Testis (tissue), 5 donors: ENCODE data around the gene NOTO. TPM values are rescaled to one million over a fixed set of nuclear protein-coding genes. Genes with fewer than 3 reads are reported as not detected.
"Not testable (repeated sequence)": the region's sequence is repeated elsewhere in the genome, so short reads cannot be mapped to it uniquely, and the experiment has no call there.

Experiments used
- DNase-seq: peaks from one replicate; pipeline ENCODE4 v3.0.0-alpha.2; 2019
- H3K27ac ChIP-seq, 2 donors: fragments of 200-600 bp; sonication (generic); one replicate each; pipeline ENCODE4 v1.5.1; 2019
- H3K27me3 ChIP-seq: fragments of 200-600 bp; sonication (generic); one replicate; pipeline ENCODE4 v1.5.1; 2019
- H3K36me3 ChIP-seq: fragments of 200-600 bp; sonication (generic); one replicate; pipeline ENCODE4 v1.5.1; 2017; ENCODE audit warnings: low read depth; ENCODE audit errors: missing control alignments
- H3K4me1 ChIP-seq: fragments of 200-600 bp; sonication (generic); one replicate; pipeline ENCODE4 v1.5.1; 2019
- H3K4me3 ChIP-seq, 2 donors: fragments of 200-600 bp; sonication (generic); one replicate each; pipeline ENCODE4 v1.5.1; 2017 to 2019
- H3K9me3 ChIP-seq: fragments of 200-600 bp; sonication (generic); one replicate; pipeline ENCODE4 v1.5.1; 2017
- CTCF ChIP-seq, 3 experiments: fragments of 450-650 bp in 2 of 3; fragments of 200-600 bp in 1 of 3; sonication (generic) in 1 of 3; IDR thresholded peaks; one replicate each; pipeline ENCODE4 v1.5.1; 2016 to 2019; ENCODE audit warnings: antibody characterized with exemption in 3 of 3, mild to moderate bottlenecking in 2 of 3, moderate library complexity in 1 of 3
- POLR2A ChIP-seq: fragments of 450-650 bp; IDR thresholded peaks from one replicate; pipeline ENCODE4 v1.6.1; 2017; ENCODE audit warnings: antibody characterized with exemption, mild to moderate bottlenecking, moderate library complexity
- WGBS, 2 donors: methylation state at CpG; one replicate each; pipeline ENCODE4 v1.1.5; 2018; 5-methylcytosine and 5-hydroxymethylcytosine counted together
- intact Hi-C: fragments of 100-400 bp; cut with DNase I; formaldehyde crosslinking; loops from one replicate; pipeline ENCODE4 v1.15.1; 2023; ENCODE audit warnings: low total_unique reads
- long read RNA-seq, 2 donors: transcript quantifications; one replicate each; lab custom pipeline, GENCODE V29; 2026
- polyA plus RNA-seq: library from polyadenylated mRNA; stranded (reverse); fragments of 350-450 nt; fragmentation: Illumina TruSeq; extraction: RNeasy Lipid Tissue Mini Kit (QIAGEN cat#74804); gene quantifications from one replicate; pipeline ENCODE4 v1.2.3, GENCODE V29; 2014; ENCODE audit warnings: low read depth, low replicate concordance; ENCODE audit not compliant: insufficient read depth
- total RNA-seq, 2 donors: library from RNA; depleted of rRNA; stranded (reverse); fragments of >200 nt; gene quantifications; one replicate each; pipeline ENCODE4 v1.2.3, GENCODE V29; 2016

Gene NOTO
- total RNA-seq (under 1 TPM; 0.37 to 0.63 TPM), polyA plus RNA-seq (not detected)
- long read RNA-seq, donor 1 = 0 reads
- long read RNA-seq, donor 2 = 0 reads

- Histone ChIP-seq H3K9me3 (no peaks in the 10 kb centered on the region), H3K27me3 (no peaks in the 10 kb centered on the region), H3K4me1 (peaks cover 7% of the 10 kb centered on the region), H3K27ac (no peak within 1 kb of the TSS), H3K36me3 (no peaks in the 10 kb centered on the region), H3K4me3 (peak within 1 kb of the TSS; percentile 9 to 34)
- intact Hi-C loops = no loop called here
- WGBS, 2 donors = 1 to 2% methylated on average over 41 to 80 of the region's 87 CpGs
- DNase-seq = peak; percentile 54
- TF ChIP-seq POLR2A = no peak
- no peak for TF ChIP-seq CTCF (IDR thresholded peaks at IDR 0.05)
Observed at GRCh38 chr2:73202156-73203054, at the start of gene NOTO. NOTO (plus strand) TSS chr2:73202574; CDS start chr2:73202667, 93 bp downstream.

DNA sequence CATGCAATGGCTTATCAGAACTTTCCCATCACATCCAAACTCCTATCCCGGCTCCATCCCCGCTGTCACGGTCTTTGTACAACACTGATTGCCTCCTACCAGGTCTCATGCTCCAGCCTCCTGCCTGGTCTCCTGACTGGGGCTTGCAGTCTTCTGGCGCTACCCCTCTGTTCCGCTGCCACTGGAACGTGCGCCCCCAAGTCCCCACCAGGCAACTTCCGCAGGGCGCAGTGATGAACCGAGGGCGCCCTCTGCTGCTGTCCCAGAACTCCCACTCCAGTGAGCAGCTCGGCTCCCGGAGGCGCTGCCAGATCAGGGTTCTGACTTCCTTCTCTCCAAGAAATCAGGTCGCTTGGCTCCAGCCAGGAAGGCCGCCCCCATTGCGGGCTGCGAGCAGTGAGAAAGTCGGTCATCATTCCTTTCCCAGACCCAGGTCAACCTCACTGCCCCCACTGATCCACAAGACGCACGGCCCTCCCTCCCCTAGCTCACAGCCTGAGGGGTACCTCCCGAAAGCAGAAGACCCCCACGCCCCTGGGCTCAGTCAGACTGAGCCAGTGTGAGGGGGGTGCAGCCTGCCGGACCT lies 45.7 kb upstream of the NOTO start:
- peak; percentile 72 for DNase-seq
- WGBS, 2 donors = 9 to 16% methylated on average over 7 to 24 of the region's 24 CpGs

DNA sequence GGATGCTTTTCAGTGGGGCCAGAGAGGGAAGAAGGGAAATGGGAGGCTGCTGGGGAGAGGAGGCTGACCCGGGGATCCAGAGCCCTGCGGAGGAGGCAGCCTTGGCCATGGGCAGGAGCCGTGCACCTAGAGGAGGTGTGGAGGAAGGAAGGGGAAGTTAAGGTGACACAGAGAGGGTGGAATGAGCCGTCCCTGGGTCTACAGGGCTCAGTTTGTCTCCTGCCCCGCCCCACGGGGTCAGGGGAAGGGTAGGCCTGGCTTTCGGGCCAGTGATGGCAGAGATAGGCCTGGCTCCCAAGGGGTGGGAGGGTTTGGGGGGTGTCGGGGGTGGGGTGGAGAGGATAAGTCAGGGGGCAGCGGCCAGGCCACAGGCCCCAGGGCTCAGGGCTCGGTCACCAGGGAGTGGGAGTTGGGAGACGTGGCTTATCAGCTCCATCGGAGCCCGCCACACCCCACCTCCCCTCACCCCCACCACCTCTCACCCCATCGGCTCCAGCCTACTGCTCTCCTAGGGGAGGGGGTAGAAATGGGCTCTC lies 39.5 kb upstream of the NOTO start:
- H3K9me3 ChIP-seq = no peaks in the 10 kb centered on the region
- DNase-seq = no peak
- 56% methylated on average over 12 to 14 of the region's 14 CpGs for WGBS, 2 donors
- intact Hi-C loops = loop anchor here (5.0 kb wide), 1 partner anchor 76 kb away; no protein-coding TSS in a partner anchor
- no peak overlapping the region for H3K27ac ChIP-seq
- no peaks in the 10 kb centered on the region for H3K27me3 ChIP-seq
- H3K4me3 ChIP-seq = no peak overlapping the region
- no peaks in the 10 kb centered on the region for H3K4me1 ChIP-seq
- TF ChIP-seq POLR2A (no peak), CTCF (IDR thresholded peaks at IDR 0.05) (no peak)
- H3K36me3 ChIP-seq = no peaks in the 10 kb centered on the region

More for the DNA sequence above, 45.7 kb upstream of the NOTO start:
- H3K4me1 ChIP-seq = peaks cover 5% of the 10 kb centered on the region
- H3K4me3 ChIP-seq = no peak overlapping the region
- H3K27me3 ChIP-seq = no peaks in the 10 kb centered on the region
- no peaks in the 10 kb centered on the region for H3K36me3 ChIP-seq
- H3K9me3 ChIP-seq = no peaks in the 10 kb centered on the region
- intact Hi-C loops = no loop called here
- TF ChIP-seq CTCF (IDR thresholded peaks at IDR 0.05) = peak; percentile 35 to 45 (median 35)
- TF ChIP-seq POLR2A = no peak
- H3K27ac ChIP-seq = no peak overlapping the region

DNA sequence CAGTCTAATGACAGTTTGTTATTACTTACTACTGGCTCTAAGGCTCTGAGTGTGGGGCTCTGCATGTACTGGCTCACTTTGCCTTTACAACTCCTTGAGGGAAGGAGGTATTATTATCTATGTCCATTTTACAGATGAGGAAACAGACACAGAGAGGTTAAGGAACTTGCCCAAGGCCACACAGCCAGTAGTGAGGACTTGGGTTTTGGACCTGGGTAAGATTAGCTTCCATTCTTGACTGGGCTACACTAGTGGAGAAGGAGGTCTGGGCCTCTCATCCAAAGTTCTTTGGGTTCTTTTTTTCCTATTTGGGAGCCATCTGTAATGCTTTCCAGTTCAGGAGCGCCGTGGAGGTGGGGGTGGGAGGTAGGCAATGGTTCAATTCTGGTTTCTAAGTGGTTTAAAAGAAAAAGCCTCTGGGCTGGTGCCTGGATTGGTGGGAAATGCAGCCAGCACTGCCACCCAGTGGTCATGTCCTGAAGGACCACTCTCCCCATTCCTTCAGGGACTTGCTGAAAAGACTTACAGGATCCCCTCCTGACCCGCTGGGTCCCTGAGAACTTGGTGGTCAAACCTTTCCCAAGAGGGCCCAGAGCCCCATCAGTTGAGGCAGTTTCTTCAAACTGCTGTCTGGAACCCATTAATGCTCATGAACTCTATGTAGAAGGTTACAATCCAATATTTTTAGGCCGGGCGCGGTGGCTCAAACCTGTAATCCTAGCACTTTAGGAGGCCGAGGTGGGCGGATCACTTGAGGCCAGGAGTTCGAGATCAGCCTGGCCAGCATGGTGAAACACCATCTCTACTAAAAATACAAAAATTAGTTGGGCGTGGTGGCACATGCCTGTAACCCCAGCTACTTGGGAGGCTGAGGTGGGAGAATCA lies 38.6 kb upstream of the NOTO start:
- H3K27ac ChIP-seq = no peak overlapping the region
- H3K4me1 ChIP-seq = no peaks in the 10 kb centered on the region
- no peak overlapping the region for H3K4me3 ChIP-seq
- H3K36me3 ChIP-seq = no peaks in the 10 kb centered on the region
- DNase-seq = peak; percentile 72
- H3K9me3 ChIP-seq = no peaks in the 10 kb centered on the region
- no peak for TF ChIP-seq POLR2A
- TF ChIP-seq CTCF (IDR thresholded peaks at IDR 0.05) = peak; percentile 59 to 78 (median 77)
- 62 to 66% methylated on average over 10 of the region's 10 CpGs for WGBS, 2 donors
- no peaks in the 10 kb centered on the region for H3K27me3 ChIP-seq
- intact Hi-C loops = loop anchor here (5.0 kb wide), 1 partner anchor 76 kb away; no protein-coding TSS in a partner anchor

GRCh38 chr2:73165978-73166377 lies 36.4 kb upstream of the NOTO start:
- H3K27ac ChIP-seq, H3K36me3 ChIP-seq, H3K4me3 ChIP-seq, H3K9me3 ChIP-seq, DNase-seq, H3K27me3 ChIP-seq, intact Hi-C loops, H3K4me1 ChIP-seq: not testable (repeated sequence)
- WGBS, 2 donors = 67% methylated on average over 10 of the region's 11 CpGs; no CpG with 5 or more reads in 1 of the 2 donors

- H3K27me3 ChIP-seq, intact Hi-C loops, DNase-seq, H3K36me3 ChIP-seq, H3K27ac ChIP-seq, H3K9me3 ChIP-seq, H3K4me1 ChIP-seq, H3K4me3 ChIP-seq: not testable (repeated sequence)
- WGBS, 2 donors = 89 to 91% methylated on average over 3 of the region's 8 CpGs
Observed at GRCh38 chr2:73166813-73167212, 35.6 kb upstream of the NOTO start.

DNA sequence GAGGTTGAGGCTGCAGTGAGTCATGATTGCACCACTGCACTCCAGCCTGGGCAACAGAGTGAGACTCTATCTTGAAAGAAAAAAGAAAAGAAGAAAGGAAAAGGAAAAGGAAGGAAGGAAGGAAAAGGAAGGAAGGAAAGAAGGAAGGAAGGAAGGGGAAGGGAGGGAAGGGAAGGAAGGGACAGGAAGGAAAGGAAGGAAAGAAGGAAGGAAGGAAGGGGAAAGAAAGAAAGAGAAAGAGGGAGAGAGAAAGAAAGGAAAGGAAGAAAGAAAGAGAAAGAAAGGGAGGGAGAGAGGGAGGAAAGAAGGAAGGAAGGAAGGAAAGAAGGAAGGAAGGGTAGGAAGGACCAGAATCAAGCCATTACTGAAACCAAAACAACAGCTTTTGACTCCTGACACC lies 34.0 kb upstream of the NOTO start:
- DNase-seq, intact Hi-C loops, H3K36me3 ChIP-seq, H3K9me3 ChIP-seq, H3K4me1 ChIP-seq, H3K27me3 ChIP-seq, H3K4me3 ChIP-seq, H3K27ac ChIP-seq: not testable (repeated sequence)
